UCSD-AML1 (cell line): Measurements from ENCODE around the gene ZC3H12A.
"Not testable (repeated sequence)": the region's sequence is repeated elsewhere in the genome, so short reads cannot be mapped to it uniquely, and the experiment has no call there.

Source experiments
- DNase-seq: peaks from one replicate; lab custom pipeline; 2025; ENCODE audit not compliant: unreplicated experiment; lab: John Stamatoyannopoulos, UW

The ZC3H12A gene

GRCh38 chr1:37498872-37499617 is 24.7 kb downstream of the ZC3H12A start:
- DNase-seq: no peak

GRCh38 chr1:37501661-37502060 is 27.3 kb downstream of the ZC3H12A start:
- no peak for DNase-seq

- DNase-seq: no peak
Measured at GRCh38 chr1:37502104-37502503, 27.7 kb downstream of the ZC3H12A start.

GRCh38 chr1:37502791-37503190 is 28.4 kb downstream of the ZC3H12A start:
- DNase-seq: not testable (repeated sequence)

GRCh38 chr1:37506740-37507139 is 32.4 kb downstream of the ZC3H12A start:
- no peak for DNase-seq

- DNase-seq: no peak
Measured at GRCh38 chr1:37509181-37509580, 34.8 kb downstream of the ZC3H12A start.

- peak; percentile 38 for DNase-seq
Measured at GRCh38 chr1:37513795-37514349, 39.5 kb downstream of the ZC3H12A start.

- DNase-seq: peak; percentile 91
Measured at GRCh38 chr1:37514350-37515184, 40.2 kb downstream of the ZC3H12A start, which contains the start of gene MEAF6. TSS of gene MEAF6 (minus strand) at chr1:37514766. CDS start at chr1:37514746, 20 bp downstream.

GRCh38 chr1:37515185-37516034 is 41.0 kb downstream of the ZC3H12A start:
- DNase-seq: no peak

- no peak for DNase-seq
Measured at GRCh38 chr1:37517569-37517968, 43.2 kb downstream of the ZC3H12A start.

- not testable (repeated sequence) for DNase-seq
Measured at GRCh38 chr1:37518241-37518640, 43.9 kb downstream of the ZC3H12A start.

GRCh38 chr1:37518929-37519328 is 44.5 kb downstream of the ZC3H12A start:
- DNase-seq: not testable (repeated sequence)

GRCh38 chr1:37519613-37520012 is 45.2 kb downstream of the ZC3H12A start:
- no peak for DNase-seq

- DNase-seq: not testable (repeated sequence)
Measured at GRCh38 chr1:37529888-37530287, 55.5 kb downstream of the ZC3H12A start.

GRCh38 chr1:37532418-37533156 is 58.2 kb downstream of the ZC3H12A start:
- DNase-seq: not testable (repeated sequence)

GRCh38 chr1:37533317-37534093 is 59.1 kb downstream of the ZC3H12A start:
- no peak for DNase-seq
